ENCODE data around the gene SPATA6L.

The SPATA6L gene

GRCh38 chr9:4666042-4666699, at the start of gene SPATA6L:
Gene SPATA6L, minus strand, starts transcription at chr9:4666480. Its CDS starts 230 bp downstream, at chr9:4666250.
- TF ChIP-seq CTCF (conservative IDR thresholded peaks at IDR 0.05) = no peak
- no peak for TF ChIP-seq ZFX (IDR thresholded peaks at IDR 0.05)
- no peak within 1 kb of the TSS for H3K27ac ChIP-seq

- H3K27ac ChIP-seq = no peak overlapping the region
- TF ChIP-seq ZFX (IDR thresholded peaks at IDR 0.05) = no peak
Observed at GRCh38 chr9:4714266-4715016, 48.2 kb upstream of the SPATA6L start.

- H3K27ac ChIP-seq = no peak overlapping the region
- TF ChIP-seq CTCF (conservative IDR thresholded peaks at IDR 0.05) = no peak
- no peak for TF ChIP-seq ZFX (IDR thresholded peaks at IDR 0.05)
Observed at GRCh38 chr9:4713849-4714248, 47.6 kb upstream of the SPATA6L start.

GRCh38 chr9:4709380-4709779, 43.1 kb upstream of the SPATA6L start:
- TF ChIP-seq CTCF (conservative IDR thresholded peaks at IDR 0.05) (no peak), ZFX (IDR thresholded peaks at IDR 0.05) (no peak)
- no peak overlapping the region for H3K27ac ChIP-seq

GRCh38 chr9:4706971-4707622, 40.8 kb upstream of the SPATA6L start:
- TF ChIP-seq CTCF (conservative IDR thresholded peaks at IDR 0.05) (no peak), ZFX (IDR thresholded peaks at IDR 0.05) (no peak)
- H3K27ac ChIP-seq = no peak overlapping the region

- TF ChIP-seq CTCF (conservative IDR thresholded peaks at IDR 0.05) = no peak
- TF ChIP-seq ZFX (IDR thresholded peaks at IDR 0.05) = no peak
Observed at GRCh38 chr9:4706021-4706420, 39.7 kb upstream of the SPATA6L start.

GRCh38 chr9:4704129-4704528, 37.8 kb upstream of the SPATA6L start:
- H3K27ac ChIP-seq = no peak overlapping the region
- TF ChIP-seq CTCF (conservative IDR thresholded peaks at IDR 0.05) = no peak
- no peak for TF ChIP-seq ZFX (IDR thresholded peaks at IDR 0.05)

More at GRCh38 chr9:4706021-4706420, 39.7 kb upstream of the SPATA6L start:
- H3K27ac ChIP-seq = no peak overlapping the region

Data from C4-2B (cell line).